ENCODE data around the gene ZNF557.

Gene ZNF557

DNA sequence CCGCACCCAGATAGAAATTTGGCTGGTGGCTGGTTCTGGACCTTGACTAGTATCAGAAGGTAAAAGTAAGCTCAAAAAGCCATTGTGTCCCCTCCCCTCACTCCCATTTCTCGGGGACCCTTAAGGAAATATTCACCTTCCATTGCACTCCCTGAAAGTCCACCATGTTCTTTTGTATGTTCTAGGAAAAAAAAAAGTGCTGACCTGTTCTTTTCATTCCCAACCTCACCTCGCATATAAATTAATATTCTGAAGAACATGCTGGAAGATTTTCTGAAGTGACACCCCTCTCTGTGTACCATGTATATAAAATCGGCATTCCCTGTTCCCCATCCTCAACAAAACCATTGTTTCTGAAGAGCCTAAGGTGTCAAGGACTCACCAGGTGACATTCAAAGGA lies 43.2 kb downstream of the ZNF557 start:
- H3K4me3 ChIP-seq (ENCODE audit: low read length) = no peak overlapping the region
- TF ChIP-seq, protein P1, sequence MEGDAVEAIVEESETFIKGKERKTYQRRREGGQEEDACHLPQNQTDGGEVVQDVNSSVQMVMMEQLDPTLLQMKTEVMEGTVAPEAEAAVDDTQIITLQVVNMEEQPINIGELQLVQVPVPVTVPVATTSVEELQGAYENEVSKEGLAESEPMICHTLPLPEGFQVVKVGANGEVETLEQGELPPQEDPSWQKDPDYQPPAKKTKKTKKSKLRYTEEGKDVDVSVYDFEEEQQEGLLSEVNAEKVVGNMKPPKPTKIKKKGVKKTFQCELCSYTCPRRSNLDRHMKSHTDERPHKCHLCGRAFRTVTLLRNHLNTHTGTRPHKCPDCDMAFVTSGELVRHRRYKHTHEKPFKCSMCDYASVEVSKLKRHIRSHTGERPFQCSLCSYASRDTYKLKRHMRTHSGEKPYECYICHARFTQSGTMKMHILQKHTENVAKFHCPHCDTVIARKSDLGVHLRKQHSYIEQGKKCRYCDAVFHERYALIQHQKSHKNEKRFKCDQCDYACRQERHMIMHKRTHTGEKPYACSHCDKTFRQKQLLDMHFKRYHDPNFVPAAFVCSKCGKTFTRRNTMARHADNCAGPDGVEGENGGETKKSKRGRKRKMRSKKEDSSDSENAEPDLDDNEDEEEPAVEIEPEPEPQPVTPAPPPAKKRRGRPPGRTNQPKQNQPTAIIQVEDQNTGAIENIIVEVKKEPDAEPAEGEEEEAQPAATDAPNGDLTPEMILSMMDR (IDR thresholded peaks at IDR 0.05; ENCODE audit: insufficient read depth, low read depth, low read length, missing control alignments) = no peak
- no peak for DNase-seq (ENCODE audit: low read depth)

DNA sequence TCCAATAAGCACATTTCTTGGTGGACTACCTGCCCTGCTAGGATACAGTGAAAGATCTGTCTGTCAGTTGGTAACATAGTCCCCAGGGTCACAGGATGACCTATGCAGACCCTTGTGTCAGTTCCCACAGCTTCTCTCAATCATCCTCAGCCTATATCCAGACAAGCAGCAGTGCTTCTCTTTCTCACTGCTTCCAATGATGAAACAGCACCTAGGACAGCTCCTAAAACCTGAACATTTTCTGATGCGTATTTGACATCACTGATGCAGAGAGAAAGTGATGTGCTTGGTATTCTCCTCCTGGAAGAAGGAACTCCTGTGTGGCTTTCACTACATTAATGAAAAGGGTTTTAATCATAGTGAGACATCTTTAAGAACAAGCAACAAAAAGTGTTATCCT lies 43.7 kb downstream of the ZNF557 start:
- TF ChIP-seq, protein P1 (IDR thresholded peaks at IDR 0.05; ENCODE audit: insufficient read depth, low read depth, low read length, missing control alignments) = no peak
- no peak for DNase-seq (ENCODE audit: low read depth)
- H3K4me3 ChIP-seq (ENCODE audit: low read length) = no peak overlapping the region

DNA sequence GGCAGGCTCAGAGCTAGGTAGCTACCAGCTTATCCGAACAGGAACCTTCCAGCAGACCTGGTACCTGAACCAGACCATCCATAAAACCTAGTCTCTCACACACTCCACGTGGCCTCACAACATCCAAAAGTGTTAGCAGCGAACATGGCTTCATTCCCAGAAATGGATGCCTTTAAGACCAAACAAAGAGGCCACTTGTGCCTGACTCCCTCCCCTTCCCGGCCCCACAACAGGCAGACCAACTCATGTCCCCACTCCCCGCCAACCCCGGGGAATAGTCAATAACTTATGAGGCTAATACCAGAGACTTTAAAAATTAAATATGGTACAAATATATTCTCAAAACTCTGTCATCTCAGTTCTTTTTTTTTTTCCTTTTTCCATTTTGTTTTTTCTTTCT lies 46.2 kb downstream of the ZNF557 start:
- no peak overlapping the region for H3K4me3 ChIP-seq (ENCODE audit: low read length)
- TF ChIP-seq, protein P1 (IDR thresholded peaks at IDR 0.05; ENCODE audit: insufficient read depth, low read depth, low read length, missing control alignments) = no peak
- no peak for DNase-seq (ENCODE audit: low read depth)

DNA sequence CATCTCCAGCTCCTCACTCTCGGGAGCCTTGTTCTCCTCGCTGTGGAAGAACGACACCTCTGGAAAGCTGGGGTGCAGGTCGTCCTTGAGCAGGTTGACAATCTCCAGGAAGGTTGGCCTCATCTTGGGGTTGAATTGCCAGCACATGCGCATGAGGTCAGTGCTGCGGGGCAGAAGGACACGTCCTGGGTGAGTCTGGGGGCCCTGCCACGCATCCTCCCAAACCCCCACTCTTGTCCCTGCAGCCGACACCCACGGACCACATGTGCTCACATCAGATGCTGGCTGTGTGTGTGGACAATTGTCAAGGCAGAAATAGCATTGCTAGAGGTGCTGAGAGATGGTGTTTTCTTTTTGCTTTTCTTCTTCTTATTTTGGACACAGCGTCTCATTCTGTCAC lies 47.7 kb downstream of the ZNF557 start:
- no peak for DNase-seq (ENCODE audit: low read depth)
- TF ChIP-seq, protein P1 (IDR thresholded peaks at IDR 0.05; ENCODE audit: insufficient read depth, low read depth, low read length, missing control alignments) = no peak
- H3K4me3 ChIP-seq (ENCODE audit: low read length) = no peak overlapping the region

DNA sequence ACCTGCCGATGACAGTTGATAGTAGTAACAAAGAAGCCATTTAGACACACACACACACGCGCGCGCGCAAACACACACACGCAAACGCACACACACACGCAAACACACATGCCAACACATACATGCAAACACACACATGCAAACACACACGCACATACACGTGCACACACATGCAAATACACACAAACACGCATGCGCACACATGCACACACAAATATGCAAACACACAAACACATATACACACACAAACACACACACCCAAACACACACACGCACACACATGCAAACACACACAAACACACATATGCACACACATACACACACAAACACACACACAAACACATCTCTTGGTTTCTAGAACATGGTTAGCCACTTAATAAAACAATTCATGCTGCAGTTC lies 50.1 kb downstream of the ZNF557 start:
- TF ChIP-seq, protein P1 (IDR thresholded peaks at IDR 0.05; ENCODE audit: insufficient read depth, low read depth, low read length, missing control alignments) = no peak
- DNase-seq (ENCODE audit: low read depth) = no peak
- H3K4me3 ChIP-seq (ENCODE audit: low read length) = no peak overlapping the region

DNA sequence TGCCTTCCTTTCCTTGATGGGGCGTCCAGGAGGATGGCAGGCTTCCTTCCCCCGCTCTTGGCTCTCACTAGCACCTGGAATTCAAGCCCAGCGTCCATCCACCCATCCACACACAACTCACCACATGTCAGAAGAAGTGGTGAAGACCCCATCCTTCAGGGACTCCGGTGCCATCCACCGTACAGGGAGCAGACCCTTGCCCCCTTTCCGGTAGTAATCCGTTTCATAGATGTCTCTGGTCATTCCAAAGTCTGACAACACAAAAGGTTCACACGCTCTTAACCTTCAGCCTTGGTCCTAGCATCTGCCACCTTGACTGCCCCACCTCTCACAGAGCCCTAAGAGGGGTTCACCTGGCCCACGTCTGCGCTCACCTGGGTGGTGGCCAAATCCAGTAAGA lies 51.0 kb downstream of the ZNF557 start:
- DNase-seq (ENCODE audit: low read depth) = no peak
- TF ChIP-seq, protein P1 (IDR thresholded peaks at IDR 0.05; ENCODE audit: insufficient read depth, low read depth, low read length, missing control alignments) = no peak
- H3K4me3 ChIP-seq (ENCODE audit: low read length) = no peak overlapping the region

DNA sequence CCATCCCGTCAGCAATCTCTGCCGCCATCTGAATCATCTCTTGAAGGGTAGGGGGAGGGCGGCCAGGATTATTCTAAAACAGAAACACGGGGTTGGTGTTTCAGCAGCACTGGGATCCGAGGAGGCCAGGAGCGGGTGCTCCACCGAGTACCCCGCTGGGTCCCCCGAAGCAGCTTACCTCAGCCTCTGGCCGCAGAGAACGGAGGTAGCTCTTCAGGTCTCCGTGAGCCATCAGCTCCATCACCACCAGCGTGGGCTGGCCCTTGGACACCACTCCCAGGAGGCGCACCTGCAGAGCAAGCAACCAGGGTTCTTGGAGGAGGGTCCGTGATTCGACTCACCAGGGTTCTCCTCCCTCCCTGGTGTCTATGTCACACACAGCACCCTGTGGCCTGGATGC lies 53.2 kb downstream of the ZNF557 start:
- TF ChIP-seq, protein P1 (IDR thresholded peaks at IDR 0.05; ENCODE audit: insufficient read depth, low read depth, low read length, missing control alignments) = no peak
- no peak overlapping the region for H3K4me3 ChIP-seq (ENCODE audit: low read length)
- DNase-seq (ENCODE audit: low read depth) = no peak
